ENCODE data around the gene HCST. TPM values are rescaled to one million over a fixed set of nuclear protein-coding genes. Genes with fewer than 3 reads are reported as not detected.
"Not testable (repeated sequence)": the region's sequence is repeated elsewhere in the genome, so short reads cannot be mapped to it uniquely, and the experiment has no call there.

HCST gene, protein sequence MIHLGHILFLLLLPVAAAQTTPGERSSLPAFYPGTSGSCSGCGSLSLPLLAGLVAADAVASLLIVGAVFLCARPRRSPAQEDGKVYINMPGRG
- total RNA-seq (2014; rRNA removed; shearing (Covaris generic)), result not detected in 2 replicates
- not detected in 2 replicates for polyA plus RNA-seq (2014; cell fraction: nucleus; rRNA removed)

DNA sequence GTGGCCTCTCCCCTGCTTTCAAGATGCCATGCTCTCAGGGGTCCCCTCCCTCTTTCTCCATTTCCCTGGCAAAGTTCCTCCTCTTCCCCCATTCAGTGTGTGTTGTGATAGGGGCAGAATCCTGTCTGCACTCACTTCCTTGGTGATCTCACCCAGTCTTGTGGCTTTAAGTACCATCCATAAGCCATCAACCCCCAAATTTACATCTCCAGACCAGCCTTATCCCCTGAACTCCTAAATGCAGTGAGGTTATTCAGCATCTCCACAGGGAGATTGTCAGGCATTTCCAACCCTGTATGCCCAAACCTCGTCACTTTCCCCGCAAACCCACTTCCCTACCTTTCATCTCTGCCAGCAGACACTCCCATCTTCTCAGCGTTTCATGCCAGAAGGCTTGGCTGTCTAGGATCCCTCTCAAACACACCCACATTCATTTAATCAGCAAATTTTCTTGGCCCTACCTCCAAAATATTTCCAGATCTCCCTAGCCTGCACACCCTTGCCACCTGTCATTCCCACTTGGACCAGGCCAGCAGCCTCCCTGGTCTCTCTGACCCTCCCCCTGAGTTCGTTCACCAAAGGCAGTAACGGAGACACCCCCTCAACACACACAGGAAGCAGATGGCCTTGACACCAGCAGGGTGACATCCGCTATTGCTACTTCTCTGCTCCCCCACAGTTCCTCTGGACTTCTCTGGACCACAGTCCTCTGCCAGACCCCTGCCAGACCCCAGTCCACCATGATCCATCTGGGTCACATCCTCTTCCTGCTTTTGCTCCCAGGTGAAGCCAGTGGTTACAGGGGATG lies at the start of gene HCST:
Gene HCST, plus strand, starts transcription at position 676 of the 808 bp plus-strand sequence. Its CDS starts 65 bp downstream, at position 741.
- no peak for DNase-seq (ENCODE audit: extremely low read depth, low read depth)

DNA sequence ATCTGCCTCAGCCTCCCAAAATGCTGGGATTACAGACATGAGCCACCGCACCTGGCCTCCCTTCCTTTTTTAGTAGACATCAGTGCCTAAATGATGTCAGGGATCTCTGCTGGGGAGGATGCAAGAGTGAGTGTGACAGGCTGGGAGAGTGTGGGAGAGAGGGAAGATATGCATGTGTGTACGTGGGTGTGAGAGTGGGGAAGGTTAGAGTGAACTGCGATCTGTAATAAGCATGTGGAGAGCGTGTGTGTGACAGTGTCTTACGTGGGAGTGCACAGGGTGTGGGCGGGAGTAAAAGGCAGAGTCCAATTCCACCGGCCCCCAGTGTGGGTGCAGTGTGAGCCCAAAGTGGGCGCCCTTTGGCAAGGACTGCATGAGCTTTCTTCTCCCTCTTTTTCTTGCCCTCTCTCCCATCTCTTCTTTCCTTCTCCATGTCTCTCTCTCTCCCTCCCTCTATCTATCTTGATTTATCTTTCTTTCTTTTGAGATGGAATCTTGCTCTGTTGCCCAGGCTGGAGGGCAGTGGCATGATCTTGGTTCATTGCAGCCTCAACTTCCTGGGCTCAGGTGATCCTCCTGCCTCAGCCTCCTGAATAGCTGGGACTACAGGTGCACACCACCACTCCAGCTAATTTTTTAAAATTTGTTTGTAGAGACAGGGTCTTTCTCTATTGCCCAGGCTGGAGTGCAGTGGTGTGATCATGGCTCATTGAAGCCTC lies 49.1 kb upstream of the HCST start:
- no peak for DNase-seq (ENCODE audit: extremely low read depth, low read depth)

DNA sequence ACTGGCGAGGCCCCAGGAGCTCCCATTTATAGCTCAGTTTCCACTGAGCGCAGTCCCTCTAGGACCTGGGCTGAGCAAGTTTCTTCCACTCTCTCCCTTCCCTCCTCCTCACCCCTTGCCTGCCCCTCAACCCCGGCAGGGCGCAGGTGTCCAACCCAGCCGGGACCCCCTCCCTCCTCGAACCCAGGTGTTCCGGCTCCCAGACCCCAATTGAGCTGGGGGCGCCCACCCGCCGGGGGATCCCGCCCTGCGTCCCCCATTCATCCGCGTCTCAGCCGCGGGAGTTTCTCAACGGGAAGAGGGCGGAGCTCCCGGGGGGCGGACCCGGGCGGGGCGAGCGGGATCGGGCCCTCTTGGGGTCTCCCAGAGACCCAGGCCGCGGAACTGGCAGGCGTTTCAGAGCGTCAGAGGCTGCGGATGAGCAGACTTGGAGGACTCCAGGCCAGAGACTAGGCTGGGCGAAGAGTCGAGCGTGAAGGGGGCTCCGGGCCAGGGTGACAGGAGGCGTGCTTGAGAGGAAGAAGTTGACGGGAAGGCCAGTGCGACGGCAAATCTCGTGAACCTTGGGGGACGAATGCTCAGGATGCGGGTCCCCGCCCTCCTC lies 45.7 kb upstream of the HCST start, which contains the start of gene KIRREL2:
Gene KIRREL2, plus strand, starts transcription at position 366 of the 604 bp plus-strand sequence. Its CDS starts 209 bp downstream, at position 575.
- no peak for DNase-seq (ENCODE audit: extremely low read depth, low read depth)

DNA sequence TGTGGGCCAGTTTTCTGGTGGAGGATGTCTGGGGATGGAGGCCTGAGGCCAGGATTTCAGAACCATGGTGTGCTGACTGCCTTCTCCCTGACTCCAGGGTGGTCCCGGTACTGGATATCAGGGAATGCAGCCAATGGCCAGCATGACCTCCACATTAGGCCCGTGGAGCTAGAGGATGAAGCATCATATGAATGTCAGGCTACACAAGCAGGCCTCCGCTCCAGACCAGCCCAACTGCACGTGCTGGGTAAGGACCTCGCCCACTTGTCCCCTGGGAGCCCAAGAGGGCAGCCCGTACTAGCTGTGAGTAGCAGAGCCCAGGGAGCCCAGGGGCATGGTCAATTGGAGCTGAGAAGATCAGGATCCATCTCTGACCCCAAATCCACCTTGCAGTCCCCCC lies 44.0 kb upstream of the HCST start:
- DNase-seq (ENCODE audit: extremely low read depth, low read depth), result no peak

DNA sequence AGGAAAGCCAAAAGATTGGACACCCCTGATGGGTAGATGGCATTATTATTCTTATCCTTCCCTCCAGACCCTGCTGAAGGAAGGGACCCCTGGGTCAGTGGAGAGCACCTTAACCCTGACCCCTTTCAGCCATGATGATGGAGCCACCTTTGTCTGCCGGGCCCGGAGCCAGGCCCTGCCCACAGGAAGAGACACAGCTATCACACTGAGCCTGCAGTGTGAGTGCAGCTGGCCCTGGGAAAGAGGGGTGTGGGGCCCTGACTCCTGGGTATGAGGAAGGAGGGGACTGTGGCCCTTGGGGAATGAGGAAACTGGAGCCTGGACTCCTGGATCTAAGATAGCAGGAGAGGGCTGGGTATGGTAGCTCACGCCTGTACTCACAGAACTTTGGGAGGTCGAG lies 42.9 kb upstream of the HCST start:
- DNase-seq (ENCODE audit: extremely low read depth, low read depth), result no peak

DNA sequence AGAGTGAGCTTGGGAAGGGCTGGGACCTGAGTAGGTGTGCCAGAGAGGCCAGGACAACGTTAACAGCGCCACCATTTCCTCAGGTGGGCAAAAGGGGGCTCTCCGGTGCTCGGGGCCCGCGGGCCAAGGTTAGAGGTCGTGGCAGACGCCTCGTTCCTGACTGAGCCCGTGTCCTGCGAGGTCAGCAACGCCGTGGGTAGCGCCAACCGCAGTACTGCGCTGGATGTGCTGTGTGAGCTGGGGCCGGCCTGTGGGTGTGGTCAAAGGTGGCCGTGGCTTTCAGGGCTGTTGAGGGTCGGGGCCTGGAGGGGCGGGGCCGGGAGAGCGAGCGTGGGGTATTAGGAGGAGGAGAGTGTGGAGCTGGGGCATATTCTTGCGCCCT lies 41.9 kb upstream of the HCST start:
- DNase-seq (ENCODE audit: extremely low read depth, low read depth), result no peak

DNA sequence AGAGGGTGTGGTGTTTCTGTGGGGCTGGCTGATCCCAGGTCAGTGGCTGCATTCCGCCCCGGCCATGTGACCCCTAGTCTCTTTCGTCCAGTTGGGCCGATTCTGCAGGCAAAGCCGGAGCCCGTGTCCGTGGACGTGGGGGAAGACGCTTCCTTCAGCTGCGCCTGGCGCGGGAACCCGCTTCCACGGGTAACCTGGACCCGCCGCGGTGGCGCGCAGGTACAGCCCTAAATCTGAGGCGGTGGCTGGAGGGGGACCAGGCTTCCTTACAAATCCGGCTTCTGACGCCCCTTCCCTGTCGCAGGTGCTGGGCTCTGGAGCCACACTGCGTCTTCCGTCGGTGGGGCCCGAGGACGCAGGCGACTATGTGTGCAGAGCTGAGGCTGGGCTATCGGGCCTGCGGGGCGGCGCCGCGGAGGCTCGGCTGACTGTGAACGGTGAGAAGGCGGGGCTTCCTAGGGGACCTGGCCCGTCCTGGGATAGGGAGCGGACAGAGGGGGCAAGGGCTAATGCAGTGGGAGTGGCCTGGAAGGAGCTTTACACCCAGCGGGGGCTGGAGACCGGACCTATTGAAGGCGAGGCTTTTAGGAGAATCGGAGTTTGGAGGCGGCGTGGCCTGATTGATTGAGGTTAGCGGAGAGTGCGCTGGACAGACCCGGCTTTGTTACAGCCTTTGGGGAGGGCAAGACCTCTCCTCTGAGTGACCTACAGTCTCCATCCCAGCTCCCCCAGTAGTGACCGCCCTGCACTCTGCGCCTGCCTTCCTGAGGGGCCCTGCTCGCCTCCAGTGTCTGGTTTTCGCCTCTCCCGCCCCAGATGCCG lies 41.3 kb upstream of the HCST start:
- no peak for DNase-seq (ENCODE audit: extremely low read depth, low read depth)

DNA sequence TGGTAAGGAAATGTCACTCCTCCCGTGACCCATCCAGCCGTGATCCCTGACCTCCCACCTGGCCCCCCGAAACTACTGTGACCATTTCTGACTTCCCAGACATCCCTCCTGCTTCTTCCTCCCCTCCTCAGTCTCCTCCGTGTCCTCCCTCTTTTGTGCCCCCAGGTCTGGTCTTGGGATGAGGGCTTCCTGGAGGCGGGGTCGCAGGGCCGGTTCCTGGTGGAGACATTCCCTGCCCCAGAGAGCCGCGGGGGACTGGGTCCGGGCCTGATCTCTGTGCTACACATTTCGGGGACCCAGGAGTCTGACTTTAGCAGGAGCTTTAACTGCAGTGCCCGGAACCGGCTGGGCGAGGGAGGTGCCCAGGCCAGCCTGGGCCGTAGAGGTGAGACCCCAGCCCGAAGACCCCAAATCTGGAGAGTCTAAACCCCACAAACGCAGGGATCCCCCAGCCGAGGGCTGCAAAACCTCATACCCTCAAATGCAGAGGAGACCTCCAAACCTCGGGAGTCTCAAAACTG lies 40.6 kb upstream of the HCST start:
- no peak for DNase-seq (ENCODE audit: extremely low read depth, low read depth)

DNA sequence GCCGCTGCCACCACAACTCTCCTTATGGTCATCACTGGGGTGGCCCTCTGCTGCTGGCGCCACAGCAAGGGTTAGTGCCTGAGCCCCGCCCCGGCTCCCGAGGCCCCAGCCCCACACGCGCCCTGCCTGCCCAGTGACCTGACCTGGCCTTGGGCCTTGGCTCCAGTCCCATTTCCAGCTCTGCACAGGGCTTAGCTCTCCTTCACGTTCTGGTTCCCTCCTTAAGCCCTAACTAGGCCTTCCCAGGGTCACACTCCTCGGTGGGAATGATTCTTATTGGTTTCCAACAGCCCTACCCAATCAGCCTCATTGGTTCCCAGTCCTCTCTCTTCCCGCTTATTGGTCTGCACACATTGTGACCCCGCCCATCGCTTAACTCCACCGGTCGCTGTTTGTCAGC lies 39.8 kb upstream of the HCST start:
- DNase-seq (ENCODE audit: extremely low read depth, low read depth), result no peak

DNA sequence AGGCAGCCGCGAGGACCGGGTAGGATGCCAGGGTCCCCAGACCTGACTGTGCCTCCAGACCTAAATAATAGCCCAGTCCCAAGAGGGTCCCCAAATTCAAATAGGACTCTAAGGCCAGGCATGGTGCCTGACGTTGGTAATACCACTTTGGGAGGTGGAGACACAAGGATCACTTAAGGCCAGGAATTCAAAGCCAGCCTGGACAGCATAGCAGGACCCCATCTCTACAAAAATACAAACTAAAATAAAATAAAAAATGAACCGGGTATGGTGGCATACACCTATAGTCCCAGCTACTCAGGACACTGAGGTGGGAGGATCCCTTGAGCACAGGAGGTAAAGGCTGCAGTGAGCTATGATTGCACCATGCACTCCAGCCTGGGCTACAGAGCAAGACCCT lies 39.3 kb upstream of the HCST start:
- DNase-seq (ENCODE audit: extremely low read depth, low read depth), result no peak

DNA sequence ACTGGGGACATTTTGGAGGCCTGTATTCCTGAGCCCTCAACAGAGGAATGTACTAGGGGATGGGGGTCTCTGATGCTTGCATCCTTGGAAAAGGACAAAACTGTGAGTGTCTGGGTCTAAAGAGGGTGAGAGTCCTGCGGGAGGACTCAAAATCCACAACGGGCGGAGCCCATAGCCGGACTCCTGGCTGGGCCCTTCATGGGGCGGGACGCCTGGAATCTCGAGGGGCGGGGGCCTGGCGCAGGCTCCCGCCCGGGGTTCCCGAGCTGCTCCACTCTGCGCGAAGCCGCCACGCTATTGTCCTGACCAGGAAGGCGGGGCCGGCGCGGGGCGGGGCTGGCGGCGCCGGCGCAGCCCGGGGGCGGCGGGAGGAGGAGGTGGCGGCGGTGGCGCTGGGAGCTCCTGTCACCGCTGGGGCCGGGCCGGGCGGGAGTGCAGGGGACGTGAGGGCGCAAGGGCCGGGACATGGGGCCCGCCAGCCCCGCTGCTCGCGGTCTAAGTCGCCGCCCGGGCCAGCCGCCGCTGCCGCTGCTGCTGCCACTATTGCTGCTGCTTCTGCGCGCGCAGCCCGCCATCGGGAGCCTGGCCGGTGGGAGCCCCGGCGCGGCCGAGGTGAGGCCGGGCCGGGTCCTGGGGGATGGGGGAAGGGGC lies 34.0 kb upstream of the HCST start, which contains the start of gene APLP1:
Gene APLP1, plus strand, starts transcription at position 403 of the 651 bp plus-strand sequence. Its CDS starts 63 bp downstream, at position 466.
- no peak for DNase-seq (ENCODE audit: extremely low read depth, low read depth)

DNA sequence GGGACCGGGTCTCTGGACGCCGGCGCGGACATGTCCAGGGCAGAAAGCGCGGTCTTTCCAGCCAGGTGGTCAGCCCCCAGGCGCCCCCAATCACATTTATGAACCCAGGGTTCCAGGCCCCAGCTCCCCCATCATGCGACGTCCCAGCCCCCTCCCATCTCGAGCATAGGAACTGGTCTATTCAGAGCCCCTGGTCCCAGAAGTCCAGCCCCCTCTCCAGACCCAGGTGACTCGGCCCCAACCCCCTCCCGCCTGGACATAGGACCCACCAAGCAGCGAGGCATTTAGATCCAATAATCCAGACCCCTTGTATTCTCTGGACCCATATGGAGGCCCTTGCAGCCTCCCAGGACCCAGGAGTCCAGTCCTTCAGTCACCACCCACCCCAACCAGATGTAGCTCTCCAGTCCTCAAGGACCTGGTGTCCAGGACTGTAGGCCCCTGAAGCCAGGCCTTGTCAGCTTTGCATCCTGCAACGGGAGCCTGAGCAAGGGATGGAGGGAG lies 33.5 kb upstream of the HCST start:
- DNase-seq (ENCODE audit: extremely low read depth, low read depth), result no peak

DNA sequence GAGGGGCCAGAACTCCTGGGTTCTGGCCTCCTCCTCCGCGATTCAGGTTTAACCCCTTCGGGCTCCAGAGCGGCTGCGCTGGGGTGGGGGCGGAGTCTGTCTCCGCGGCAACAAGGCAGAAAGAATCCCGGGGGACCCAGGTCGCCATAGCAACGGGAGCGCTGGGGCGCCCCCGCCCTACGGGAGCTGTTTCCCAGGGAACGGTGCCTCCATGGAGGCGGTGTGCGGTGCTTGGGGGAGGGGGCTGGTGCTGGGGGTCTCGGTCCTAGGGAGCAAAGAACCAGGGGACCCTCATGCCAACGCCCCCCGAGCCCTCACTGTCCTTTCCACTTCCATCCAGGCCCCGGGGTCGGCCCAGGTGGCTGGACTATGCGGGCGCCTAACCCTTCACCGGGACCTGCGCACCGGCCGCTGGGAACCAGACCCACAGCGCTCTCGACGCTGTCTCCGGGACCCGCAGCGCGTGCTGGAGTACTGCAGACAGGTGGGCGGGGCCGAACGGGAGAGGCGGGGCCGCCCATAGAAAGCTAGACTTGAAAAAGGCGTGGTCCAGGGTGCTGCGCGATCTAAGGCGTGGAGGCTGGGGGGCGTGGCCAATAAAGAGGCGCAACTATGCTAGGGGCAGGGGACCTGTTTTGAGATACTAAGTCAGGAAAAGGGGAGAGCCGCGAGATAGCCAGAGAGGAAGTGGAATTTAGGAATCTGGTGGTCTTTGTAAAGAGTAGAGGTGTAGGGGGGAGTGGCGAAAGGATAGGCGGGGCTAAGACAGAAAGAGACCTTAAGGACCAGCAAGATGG lies 32.8 kb upstream of the HCST start:
- DNase-seq (ENCODE audit: extremely low read depth, low read depth), result peak; percentile 87

DNA sequence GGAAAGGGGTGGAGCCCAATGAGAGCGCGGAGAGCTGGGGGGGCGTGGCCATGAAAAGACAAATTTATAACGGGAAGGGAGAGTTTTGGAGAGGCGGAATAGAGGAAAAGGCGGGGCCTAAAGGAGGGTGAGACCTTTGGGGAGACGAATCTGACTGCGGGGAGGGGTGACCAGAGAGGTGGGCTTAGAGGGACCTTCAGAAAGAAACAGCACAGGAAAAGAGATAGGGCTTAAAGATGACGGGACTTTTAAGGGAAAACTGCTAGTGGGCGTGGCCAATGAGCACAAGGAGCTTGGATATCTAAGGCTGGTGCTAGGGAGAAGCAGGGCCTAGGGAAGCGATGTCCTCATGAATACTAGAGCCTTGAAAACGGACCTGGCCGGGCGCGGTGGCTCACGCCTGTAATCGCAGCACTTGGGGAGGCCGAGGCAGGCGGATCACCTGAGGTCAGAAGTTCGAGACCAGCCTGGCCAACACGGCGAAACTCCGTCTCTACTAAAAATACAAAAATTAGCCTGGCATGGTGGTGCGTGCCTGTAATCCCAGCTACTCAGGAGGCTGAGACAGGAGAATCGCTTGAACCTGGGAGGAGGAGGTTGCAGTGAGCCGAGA lies 32.1 kb upstream of the HCST start:
- not testable (repeated sequence) for DNase-seq (ENCODE audit: extremely low read depth, low read depth)

DNA sequence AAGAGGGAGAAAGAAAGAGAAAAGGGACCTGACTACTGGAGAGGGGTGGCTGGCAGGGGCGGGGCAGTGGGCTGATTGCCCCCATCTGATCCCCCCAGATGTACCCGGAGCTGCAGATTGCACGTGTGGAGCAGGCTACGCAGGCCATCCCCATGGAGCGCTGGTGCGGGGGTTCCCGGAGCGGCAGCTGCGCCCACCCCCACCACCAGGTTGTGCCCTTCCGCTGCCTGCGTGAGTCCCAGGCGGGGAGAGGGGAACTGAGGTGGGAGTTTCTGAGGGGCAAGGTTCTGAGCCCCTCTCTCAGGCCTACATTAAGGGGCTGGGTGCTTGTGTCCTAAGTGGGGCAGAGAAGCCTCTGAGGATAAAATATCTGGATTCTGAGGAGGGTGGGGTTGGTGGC lies 31.5 kb upstream of the HCST start:
- DNase-seq (ENCODE audit: extremely low read depth, low read depth), result no peak

DNA sequence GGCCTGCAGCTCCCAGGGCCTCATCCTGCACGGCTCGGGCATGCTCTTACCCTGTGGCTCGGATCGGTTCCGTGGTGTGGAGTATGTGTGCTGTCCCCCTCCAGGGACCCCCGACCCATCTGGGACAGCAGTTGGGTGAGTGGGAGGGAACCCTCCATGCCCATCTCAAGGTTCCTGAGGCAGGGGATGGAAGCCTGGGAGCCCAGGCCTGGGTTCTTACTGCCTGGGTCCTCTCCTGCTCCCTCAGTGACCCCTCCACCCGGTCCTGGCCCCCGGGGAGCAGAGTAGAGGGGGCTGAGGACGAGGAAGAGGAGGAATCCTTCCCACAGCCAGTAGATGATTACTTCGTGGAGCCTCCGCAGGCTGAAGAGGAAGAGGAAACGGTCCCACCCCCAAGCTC lies 30.7 kb upstream of the HCST start:
- DNase-seq (ENCODE audit: extremely low read depth, low read depth), result no peak

DNA sequence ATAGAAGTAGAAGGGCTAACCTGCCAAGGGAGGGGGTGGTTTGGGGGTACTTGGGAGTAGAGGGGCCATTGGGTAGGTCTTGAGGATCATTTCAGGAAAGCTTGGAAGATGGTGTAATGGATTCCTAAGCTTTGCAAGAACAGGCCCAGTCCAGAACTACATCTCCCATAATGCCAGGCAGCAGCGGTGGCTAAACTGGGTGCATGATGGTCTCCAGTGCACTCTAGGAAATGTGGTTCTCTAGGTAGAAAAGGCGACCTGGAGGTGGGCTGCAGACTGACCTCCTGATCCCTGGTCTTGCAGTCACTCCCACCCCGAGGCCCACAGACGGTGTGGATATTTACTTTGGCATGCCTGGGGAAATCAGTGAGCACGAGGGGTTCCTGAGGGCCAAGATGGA lies 30.1 kb upstream of the HCST start:
- no peak for DNase-seq (ENCODE audit: extremely low read depth, low read depth)

DNA sequence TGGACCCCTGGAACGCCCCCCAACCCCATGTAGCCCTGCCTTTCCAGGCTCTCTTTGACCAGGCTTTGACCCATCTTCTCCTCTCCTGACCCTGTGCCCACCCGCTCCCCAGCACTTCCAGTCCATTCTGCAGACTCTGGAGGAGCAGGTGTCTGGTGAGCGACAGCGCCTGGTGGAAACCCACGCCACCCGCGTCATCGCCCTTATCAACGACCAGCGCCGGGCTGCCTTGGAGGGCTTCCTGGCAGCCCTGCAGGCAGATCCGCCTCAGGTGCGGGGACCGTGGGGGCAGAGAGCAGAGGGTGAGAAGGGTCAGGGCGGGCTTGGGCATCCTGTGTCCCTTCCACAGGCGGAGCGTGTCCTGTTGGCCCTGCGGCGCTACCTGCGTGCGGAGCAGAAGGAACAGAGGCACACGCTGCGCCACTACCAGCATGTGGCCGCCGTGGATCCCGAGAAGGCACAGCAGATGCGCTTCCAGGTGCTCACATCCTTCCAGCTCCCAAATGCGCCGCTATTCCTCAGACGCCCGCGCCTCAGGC lies 27.9 kb upstream of the HCST start:
- DNase-seq (ENCODE audit: extremely low read depth, low read depth), result no peak
